HepG2 (cell line): ENCODE data around the gene ENC1. TPM values are rescaled to one million over a fixed set of nuclear protein-coding genes. Genes with fewer than 3 reads are reported as not detected.

Experiments used
- DMTF1 ChIP-seq: sonication (generic); formaldehyde crosslinking; IDR thresholded peaks from 2 replicates; pipeline ENCODE4 v1.4.0; 2020; ENCODE audit warnings: mild to moderate bottlenecking, missing genetic modification reagents
- FOXA1 ChIP-seq, 2 experiments: fragments of 450-650 bp in 1 of 2; sonication (generic) in 1 of 2; formaldehyde crosslinking in 1 of 2; IDR thresholded peaks; 2 replicates each; pipeline versions ENCODE4 v1.4.0 to v1.6.1; 2016 to 2020; ENCODE audit warnings: missing genetic modification reagents in 1 of 2
- KAT8 ChIP-seq: IDR thresholded peaks from 2 replicates; pipeline ENCODE4 v1.6.1; 2016; ENCODE audit warnings: missing genetic modification reagents, missing compliant biosample characterization
- KDM5B ChIP-seq: sonication (generic); formaldehyde crosslinking; IDR thresholded peaks from 2 replicates; pipeline ENCODE4 v1.4.0; 2020; ENCODE audit warnings: missing genetic modification reagents, mild to moderate bottlenecking, borderline replicate concordance
- MLLT10 ChIP-seq: sonication (generic); formaldehyde crosslinking; IDR thresholded peaks from 2 replicates; pipeline ENCODE4 v1.4.0; 2020; ENCODE audit warnings: missing genetic modification reagents
- ZBTB33 ChIP-seq: sonication (generic); formaldehyde crosslinking; IDR thresholded peaks from 2 replicates; pipeline ENCODE4 v1.4.0; 2020; ENCODE audit warnings: missing genetic modification reagents
- ZBTB49 ChIP-seq: sonication (generic); formaldehyde crosslinking; IDR thresholded peaks from 2 replicates; pipeline ENCODE4 v1.4.0; 2020; ENCODE audit warnings: missing genetic modification reagents, borderline replicate concordance
- ZKSCAN5 ChIP-seq: sonication (generic); formaldehyde crosslinking; IDR thresholded peaks from 2 replicates; pipeline ENCODE4 v1.5.1; 2020; ENCODE audit warnings: mild to moderate bottlenecking, missing genetic modification reagents
- ZNF30 ChIP-seq: sonication (generic); formaldehyde crosslinking; IDR thresholded peaks from 2 replicates; pipeline ENCODE4 v1.5.0; 2020; ENCODE audit warnings: mild to moderate bottlenecking, missing genetic modification reagents
- ZNF343 ChIP-seq: sonication (generic); formaldehyde crosslinking; IDR thresholded peaks from 2 replicates; pipeline ENCODE4 v1.4.0; 2020; ENCODE audit warnings: mild to moderate bottlenecking, missing genetic modification reagents
- ZSCAN25 ChIP-seq: sonication (generic); formaldehyde crosslinking; IDR thresholded peaks from 2 replicates; pipeline ENCODE4 v1.8.0; 2022; ENCODE audit warnings: mild to moderate bottlenecking, missing genetic modification reagents
- polyA plus RNA-seq, 8 experiments: library from polyadenylated mRNA; depleted of rRNA in 3 of 8; stranded (reverse) in 7 of 8; unstranded in 1 of 8; fragments of >200 nt; fragmentation: Illumina TruSeq in 4 of 8; extraction: Trizol in 4 of 8; gene quantifications; 2 replicates each; pipeline versions ENCODE4 v1.2.1 to v1.2.3, GENCODE V29; 2011 to 2016; ENCODE audit warnings: low read depth in 4 of 8, missing spikeins in 1 of 8, mixed read lengths in 1 of 8; ENCODE audit not compliant: insufficient read depth in 1 of 8
- total RNA-seq, 5 experiments: library from RNA; depleted of rRNA; stranded (reverse); fragments of >200 nt; fragmentation: Illumina TruSeq; extraction: Trizol; gene quantifications; 2 replicates each; pipeline ENCODE4 v1.2.3, GENCODE V29; 2016; ENCODE audit warnings: low read depth in 1 of 5
- TF ChIP-seq, protein P1 (sequence below): sonication (generic); formaldehyde crosslinking; IDR thresholded peaks from 2 replicates; pipeline ENCODE4 v1.4.0; 2020; ENCODE audit warnings: missing genetic modification reagents, mild to moderate bottlenecking, borderline replicate concordance
- TF ChIP-seq, protein P2 (sequence below): sonication (generic); formaldehyde crosslinking; IDR thresholded peaks from 2 replicates; pipeline ENCODE4 v1.8.0; 2022; ENCODE audit warnings: mild to moderate bottlenecking, missing genetic modification reagents, moderate library complexity

ENC1 gene
- total and polyA plus RNA-seq, 2 of the 13 experiments (the other 11 are each of a cell fraction or from before 2014, with no cell fraction given), result 63.8 to 64.4 TPM

- TF ChIP-seq ZNF343 (CRISPR knock-in tag), result no peak
- TF ChIP-seq, protein P1, sequence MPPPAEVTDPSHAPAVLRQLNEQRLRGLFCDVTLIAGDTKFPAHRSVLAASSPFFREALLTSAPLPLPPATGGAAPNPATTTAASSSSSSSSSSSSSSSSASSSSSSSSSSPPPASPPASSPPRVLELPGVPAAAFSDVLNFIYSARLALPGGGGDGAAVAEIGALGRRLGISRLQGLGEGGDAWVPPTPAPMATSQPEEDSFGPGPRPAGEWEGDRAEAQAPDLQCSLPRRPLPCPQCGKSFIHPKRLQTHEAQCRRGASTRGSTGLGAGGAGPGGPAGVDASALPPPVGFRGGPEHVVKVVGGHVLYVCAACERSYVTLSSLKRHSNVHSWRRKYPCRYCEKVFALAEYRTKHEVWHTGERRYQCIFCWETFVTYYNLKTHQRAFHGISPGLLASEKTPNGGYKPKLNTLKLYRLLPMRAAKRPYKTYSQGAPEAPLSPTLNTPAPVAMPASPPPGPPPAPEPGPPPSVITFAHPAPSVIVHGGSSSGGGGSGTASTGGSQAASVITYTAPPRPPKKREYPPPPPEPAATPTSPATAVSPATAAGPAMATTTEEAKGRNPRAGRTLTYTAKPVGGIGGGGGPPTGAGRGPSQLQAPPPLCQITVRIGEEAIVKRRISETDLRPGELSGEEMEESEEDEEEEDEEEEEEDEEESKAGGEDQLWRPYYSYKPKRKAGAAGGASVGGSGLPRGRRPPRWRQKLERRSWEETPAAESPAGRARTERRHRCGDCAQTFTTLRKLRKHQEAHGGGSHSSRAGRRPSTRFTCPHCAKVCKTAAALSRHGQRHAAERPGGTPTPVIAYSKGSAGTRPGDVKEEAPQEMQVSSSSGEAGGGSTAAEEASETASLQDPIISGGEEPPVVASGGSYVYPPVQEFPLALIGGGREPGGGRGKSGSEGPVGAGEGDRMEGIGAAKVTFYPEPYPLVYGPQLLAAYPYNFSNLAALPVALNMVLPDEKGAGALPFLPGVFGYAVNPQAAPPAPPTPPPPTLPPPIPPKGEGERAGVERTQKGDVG, result no peak
- TF ChIP-seq ZNF30 (CRISPR knock-in tag), result no peak
- no peak for TF ChIP-seq ZBTB49 (CRISPR knock-in tag)
- no peak for TF ChIP-seq MLLT10 (CRISPR knock-in tag)
- TF ChIP-seq ZSCAN25 (CRISPR knock-in tag), result peak; percentile 34
- TF ChIP-seq, protein P2, sequence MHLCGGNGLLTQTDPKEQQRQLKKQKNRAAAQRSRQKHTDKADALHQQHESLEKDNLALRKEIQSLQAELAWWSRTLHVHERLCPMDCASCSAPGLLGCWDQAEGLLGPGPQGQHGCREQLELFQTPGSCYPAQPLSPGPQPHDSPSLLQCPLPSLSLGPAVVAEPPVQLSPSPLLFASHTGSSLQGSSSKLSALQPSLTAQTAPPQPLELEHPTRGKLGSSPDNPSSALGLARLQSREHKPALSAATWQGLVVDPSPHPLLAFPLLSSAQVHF (CRISPR knock-in tag), result no peak
- peak; percentile 50; the same call in 1 of the 2 replicates for TF ChIP-seq KDM5B
- peak; percentile 36; the same call in 1 of the 2 replicates for TF ChIP-seq ZBTB33 (CRISPR knock-in tag)
- no peak; the same call in 1 of the 2 replicates for TF ChIP-seq KAT8
- no peak for TF ChIP-seq DMTF1 (CRISPR knock-in tag)
- peak; percentile 62; the same call in 1 of the 2 replicates for TF ChIP-seq ZKSCAN5
- TF ChIP-seq FOXA1 (IDR thresholded peaks at IDR 0.05), result no peak
- no peak; the same call in 1 of the 2 replicates for TF ChIP-seq FOXA1 (CRISPR knock-in tag; IDR thresholded peaks at IDR 0.05)
Measured at GRCh38 chr5:74640954-74641734, 616 bp upstream of the ENC1 start (continued).
